HG03045 (cell line): Measurements from ENCODE around the gene PGS1.

Source experiments
- ATAC-seq: cut with Tn5 transposase; IDR thresholded peaks from one replicate; pipeline ENCODE4 v1.9.1; 2021; ENCODE audit warnings: mild to moderate bottlenecking, moderate library complexity; ENCODE audit not compliant: unreplicated experiment

The PGS1 gene

GRCh38 chr17:78466786-78467715, 88.6 kb downstream of the PGS1 start:
- ATAC-seq = no peak

GRCh38 chr17:78468366-78468765, 89.9 kb downstream of the PGS1 start:
- ATAC-seq = no peak

- no peak for ATAC-seq
Measured at GRCh38 chr17:78469443-78469842, 91.0 kb downstream of the PGS1 start.

GRCh38 chr17:78471635-78472034, 93.2 kb downstream of the PGS1 start:
- ATAC-seq = no peak

- no peak for ATAC-seq
Measured at GRCh38 chr17:78472035-78472905, 93.8 kb downstream of the PGS1 start.

GRCh38 chr17:78473951-78474613, 95.6 kb downstream of the PGS1 start:
- no peak for ATAC-seq
